ENCODE data around the gene TTLL9.
A peak's percentile ranks its signal among the peaks of the same experiment; 100 is the strongest.

Gene TTLL9

GRCh38 chr20:31837896-31838397 lies 32.5 kb upstream of the TTLL9 start:
- DNase-seq: no peak

- DNase-seq: no peak
Observed at GRCh38 chr20:31838646-31839292, 31.7 kb upstream of the TTLL9 start.

DNA sequence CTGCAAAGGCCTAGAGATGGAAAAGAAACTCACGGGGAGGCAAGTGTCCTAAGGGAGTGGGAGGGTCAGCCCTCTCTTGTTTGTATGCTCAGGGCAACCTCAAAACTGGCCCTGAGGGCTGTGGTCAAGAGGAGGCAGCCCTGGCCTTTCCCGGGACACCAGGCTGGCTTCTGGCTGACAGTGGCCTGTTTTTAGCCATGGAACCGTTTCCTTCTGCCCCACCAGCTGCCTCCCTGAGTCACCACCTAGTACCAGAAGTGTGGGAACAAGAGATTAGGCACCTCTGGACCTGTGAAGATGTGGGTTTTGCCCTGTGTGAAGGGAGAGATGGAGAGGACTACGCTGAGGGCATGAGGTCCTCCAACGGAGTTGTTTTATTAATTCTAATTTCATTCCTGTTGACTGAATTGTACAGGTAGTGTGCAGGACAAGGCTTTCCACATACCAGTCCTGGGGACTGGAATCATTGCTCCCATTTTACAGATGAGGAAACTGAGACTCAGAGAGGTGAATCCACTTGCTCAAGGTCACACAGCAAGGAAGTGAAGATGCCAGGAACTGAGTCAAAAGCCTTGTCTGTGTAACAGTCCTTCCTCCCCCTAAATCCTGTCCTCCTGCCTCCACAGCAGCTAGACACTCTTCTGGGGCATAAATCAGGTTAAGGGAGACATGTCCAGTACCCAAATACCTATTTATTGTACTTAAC lies 30.5 kb upstream of the TTLL9 start:
- DNase-seq: no peak

- no peak for DNase-seq
Observed at GRCh38 chr20:31840906-31841816, 29.3 kb upstream of the TTLL9 start.

GRCh38 chr20:31841928-31842327 lies 28.5 kb upstream of the TTLL9 start:
- no peak for DNase-seq

- DNase-seq: no peak
Observed at GRCh38 chr20:31842471-31843157, 27.8 kb upstream of the TTLL9 start.

DNA sequence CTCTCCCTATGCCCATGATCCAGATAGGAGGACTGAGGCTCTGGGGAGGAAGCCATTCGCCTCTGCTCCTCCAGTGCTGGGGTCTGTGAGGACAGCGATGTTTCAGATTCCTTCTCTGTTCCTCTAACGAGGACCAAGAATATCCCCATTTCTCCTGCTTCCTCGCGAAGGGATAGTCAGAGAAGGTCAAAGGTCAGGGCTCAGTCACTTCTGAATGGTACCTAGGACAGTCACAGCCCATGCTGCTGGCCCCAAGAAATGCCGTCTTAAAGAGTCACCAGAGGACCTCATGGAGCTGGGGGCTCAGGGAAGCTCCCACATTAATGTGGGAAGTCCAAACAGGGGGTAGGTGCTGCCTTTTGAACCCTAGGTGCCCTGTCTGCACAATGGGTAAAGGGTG lies 27.1 kb upstream of the TTLL9 start:
- no peak for DNase-seq

DNA sequence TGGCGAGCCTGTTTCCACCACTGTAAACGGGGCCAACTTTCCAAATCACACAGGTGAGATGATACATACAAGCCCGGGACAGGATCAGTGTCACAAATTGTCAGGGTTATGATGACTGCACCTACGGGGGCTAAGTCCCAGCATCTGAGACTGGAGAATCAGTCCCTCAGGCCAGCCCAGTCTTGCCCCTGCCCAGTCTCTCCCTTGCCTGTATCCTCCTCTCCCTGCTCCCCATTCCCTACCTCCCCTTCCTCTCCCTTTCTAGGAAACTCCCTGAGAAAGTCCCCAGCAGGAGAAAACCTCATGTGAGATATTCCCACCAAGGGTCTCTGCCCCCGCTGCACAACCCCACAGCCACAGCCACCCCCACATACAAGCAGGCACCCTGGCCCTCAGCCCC lies 26.6 kb upstream of the TTLL9 start:
- DNase-seq: no peak

- DNase-seq: no peak
Observed at GRCh38 chr20:31844737-31845299, 25.6 kb upstream of the TTLL9 start.

DNA sequence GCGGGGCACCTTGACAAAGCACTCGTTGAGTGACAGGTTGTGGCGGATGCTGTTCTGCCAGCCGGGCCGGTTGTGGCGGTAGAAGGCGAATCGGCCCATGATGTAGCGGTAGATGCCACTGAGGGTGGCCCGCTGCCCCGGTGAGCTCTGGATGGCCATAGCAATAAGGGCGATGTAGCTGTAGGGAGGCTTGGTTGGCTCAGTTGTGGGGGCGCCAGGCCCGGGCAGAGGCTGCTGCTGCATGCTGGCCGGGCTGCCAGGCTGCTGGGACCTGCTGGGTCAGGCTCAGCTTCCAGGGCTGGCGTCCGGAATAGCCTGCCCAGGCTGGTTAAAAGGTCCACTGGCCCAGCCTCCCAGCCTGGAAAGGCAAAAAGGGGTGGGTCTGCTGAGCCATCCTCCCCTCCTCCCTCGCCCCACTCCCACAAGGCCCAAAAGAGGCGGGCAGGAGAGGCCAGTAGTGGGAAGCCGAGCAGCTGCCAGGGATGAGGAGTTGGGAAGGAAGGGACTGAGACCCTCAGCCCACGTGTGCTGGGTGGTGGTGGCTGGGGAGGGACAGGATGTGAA lies 25.1 kb upstream of the TTLL9 start, which contains the start of gene FOXS1:
Gene FOXS1, minus strand, starts transcription at position 305 of the 564 bp plus-strand sequence. Its CDS starts 62 bp downstream, at position 243.
- peak; percentile 4 for DNase-seq

DNA sequence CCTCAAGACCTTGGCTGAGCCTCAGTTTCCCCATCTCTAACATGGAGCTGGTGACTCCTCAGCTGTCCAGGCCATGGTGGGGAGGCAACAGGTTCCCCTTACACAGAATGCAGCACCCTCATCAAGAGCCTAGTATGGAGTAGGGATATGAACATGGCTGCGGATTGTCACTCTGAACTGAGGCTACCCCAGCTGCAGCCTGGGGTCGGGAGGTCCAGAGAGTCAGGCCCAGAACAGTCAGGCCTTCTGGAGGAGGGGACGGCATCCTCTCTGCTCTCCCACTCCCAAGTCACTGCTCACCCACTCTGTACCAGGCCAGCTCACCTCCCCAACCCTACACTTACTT lies 23.7 kb upstream of the TTLL9 start:
- DNase-seq: no peak

- no peak for DNase-seq
Observed at GRCh38 chr20:31848088-31848999, 22.1 kb upstream of the TTLL9 start.

GRCh38 chr20:31849306-31849930 lies 21.0 kb upstream of the TTLL9 start:
- no peak for DNase-seq

GRCh38 chr20:31851240-31851955 lies 19.0 kb upstream of the TTLL9 start:
- DNase-seq: no peak

DNA sequence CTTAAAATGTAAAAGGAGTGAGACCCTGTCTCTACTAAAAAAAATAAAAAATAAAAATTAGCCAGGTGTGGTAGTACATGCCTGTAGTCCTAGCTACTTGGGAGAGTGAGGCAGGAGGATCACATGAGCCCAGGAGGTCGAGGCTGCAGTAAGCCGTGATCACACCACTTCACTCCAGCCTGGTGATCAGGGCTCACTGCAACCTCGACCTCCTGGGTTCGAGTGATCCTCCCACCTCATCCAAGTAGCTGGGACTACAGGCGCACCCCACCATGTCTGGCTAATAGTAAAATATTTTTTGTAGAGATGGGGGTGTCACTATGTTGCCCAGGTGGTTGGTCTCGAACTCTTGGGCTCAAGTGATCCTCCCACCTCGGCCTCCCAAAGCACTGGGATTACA lies 17.0 kb upstream of the TTLL9 start:
- DNase-seq: no peak

DNA sequence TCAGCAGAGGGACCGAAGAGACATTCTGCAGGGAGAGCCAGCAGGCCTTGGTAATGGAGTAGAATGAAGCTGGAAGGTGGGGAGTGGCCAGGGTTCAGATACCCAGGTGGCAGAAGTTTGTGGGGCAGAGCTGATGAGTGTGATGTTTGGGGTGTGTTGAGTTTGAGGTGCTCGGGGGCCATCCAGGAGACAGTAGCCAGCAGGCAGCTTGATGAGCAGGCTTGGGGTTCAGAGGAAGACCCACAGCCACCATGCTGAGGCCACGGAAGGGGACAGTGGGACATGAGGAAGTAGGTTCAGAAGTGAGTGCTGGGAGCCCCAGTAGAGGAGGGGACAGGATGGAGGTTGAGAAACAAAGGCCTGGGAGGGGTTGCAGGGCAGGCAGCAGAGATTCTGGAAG lies 13.9 kb upstream of the TTLL9 start:
- DNase-seq: no peak

- DNase-seq: no peak
Observed at GRCh38 chr20:31857861-31858759, 12.3 kb upstream of the TTLL9 start.

DNA sequence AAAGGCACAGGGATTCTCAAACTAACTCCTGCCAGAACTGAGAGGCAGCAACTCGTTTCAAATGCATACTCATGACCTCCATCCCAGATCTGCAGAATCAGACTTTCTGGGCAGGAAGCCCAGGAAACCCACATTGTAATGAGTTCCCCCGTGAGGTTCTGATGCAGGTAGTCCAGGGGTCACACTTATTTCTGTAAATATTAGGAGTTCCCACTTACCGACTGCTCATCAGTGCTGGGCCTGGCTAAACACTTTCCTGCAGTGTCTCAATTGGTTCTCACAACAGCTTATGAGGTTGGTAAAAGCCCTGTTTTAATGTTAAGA lies 11.7 kb upstream of the TTLL9 start:
- no peak for DNase-seq

Data from midbrain (tissue), 1 donor.